ENCODE data around the gene NEK8.
A peak's percentile ranks its signal among the peaks of the same experiment; 100 is the strongest.
"Not testable (repeated sequence)": the region's sequence is repeated elsewhere in the genome, so short reads cannot be mapped to it uniquely, and the experiment has no call there.

Gene NEK8

DNA sequence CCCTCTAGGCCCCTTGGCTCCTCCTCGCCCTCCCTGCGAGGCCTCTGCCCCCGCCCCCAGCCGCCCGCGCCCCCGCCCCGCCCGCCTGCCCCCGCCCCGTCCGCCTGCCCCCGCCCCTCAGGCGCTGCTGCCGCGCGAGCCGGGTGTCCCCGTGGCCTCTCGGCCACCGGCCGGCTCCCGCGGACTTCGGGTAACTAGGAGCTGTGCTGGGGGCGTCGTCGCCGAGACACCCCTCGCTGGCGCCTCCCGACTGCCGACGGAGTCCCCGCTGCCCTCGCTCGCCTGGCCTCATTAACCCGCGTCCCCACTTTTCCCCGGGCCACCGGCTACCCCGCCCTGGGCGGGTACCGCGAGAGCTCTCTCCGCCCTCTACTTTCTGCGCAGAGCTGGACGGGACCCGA, 2.4 kb upstream of the NEK8 start, which contains the start of gene TLCD1:
TLCD1 (minus strand) TSS at position 8 of the 401 bp plus-strand sequence. CDS start 136 bp downstream, outside the sequence.
- DNase-seq (ENCODE audit: low read depth): no peak
- TF ChIP-seq, protein P1, sequence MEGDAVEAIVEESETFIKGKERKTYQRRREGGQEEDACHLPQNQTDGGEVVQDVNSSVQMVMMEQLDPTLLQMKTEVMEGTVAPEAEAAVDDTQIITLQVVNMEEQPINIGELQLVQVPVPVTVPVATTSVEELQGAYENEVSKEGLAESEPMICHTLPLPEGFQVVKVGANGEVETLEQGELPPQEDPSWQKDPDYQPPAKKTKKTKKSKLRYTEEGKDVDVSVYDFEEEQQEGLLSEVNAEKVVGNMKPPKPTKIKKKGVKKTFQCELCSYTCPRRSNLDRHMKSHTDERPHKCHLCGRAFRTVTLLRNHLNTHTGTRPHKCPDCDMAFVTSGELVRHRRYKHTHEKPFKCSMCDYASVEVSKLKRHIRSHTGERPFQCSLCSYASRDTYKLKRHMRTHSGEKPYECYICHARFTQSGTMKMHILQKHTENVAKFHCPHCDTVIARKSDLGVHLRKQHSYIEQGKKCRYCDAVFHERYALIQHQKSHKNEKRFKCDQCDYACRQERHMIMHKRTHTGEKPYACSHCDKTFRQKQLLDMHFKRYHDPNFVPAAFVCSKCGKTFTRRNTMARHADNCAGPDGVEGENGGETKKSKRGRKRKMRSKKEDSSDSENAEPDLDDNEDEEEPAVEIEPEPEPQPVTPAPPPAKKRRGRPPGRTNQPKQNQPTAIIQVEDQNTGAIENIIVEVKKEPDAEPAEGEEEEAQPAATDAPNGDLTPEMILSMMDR (IDR thresholded peaks at IDR 0.05; ENCODE audit: low read depth, low read length, missing control alignments): no peak
- peak within 1 kb of the TSS; percentile 84 for H3K4me3 ChIP-seq (ENCODE audit: low read depth, low read length)

DNA sequence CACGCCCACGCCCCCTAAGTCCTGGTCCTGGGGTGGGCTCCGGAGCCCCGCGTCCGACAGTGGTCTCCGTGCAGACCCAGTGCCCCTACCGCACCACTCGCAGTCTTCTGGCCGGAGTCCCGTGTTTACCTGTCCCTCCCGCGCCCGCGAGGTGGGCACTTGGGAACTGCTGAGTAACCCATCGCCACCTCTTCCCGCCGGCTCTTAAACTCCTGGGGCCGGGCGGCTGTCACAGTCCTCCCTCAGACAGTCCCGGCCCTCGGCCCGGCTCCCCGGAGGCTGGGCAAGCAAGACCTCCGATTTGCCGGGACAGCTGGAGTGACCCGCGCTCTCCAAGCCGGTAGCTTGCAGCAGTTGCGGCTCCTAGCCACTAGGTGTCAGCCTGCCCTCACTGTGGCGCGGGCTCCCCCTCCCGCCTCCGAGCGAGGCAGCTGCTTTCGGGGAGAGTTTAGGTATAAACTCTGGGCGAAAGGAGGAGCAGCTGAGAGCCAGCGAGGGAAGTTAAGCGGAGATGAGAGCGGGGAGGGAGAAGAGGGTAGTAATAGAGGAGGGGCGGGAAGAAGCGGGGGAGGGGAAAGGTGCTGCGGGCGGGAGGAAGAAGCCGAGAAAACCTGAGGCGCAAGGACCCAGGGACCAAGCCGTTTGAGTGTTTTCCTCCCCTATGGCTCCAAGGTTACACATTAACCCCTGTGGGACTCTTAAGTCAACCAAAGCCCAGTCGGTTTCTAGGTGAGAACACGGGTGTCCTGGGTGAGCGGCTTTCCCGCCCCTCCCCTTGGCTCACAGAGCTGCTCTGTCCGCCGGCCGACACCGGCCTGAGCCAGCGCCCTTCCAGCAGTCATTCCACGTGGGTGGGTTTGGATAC, 1.7 kb upstream of the NEK8 start:
- TF ChIP-seq, protein P1 (IDR thresholded peaks at IDR 0.05; ENCODE audit: low read depth, low read length, missing control alignments): peak; percentile 99
- peak; percentile 81 for DNase-seq (ENCODE audit: low read depth)
- H3K4me3 ChIP-seq (ENCODE audit: low read depth, low read length): peak overlapping the region; percentile 84

DNA sequence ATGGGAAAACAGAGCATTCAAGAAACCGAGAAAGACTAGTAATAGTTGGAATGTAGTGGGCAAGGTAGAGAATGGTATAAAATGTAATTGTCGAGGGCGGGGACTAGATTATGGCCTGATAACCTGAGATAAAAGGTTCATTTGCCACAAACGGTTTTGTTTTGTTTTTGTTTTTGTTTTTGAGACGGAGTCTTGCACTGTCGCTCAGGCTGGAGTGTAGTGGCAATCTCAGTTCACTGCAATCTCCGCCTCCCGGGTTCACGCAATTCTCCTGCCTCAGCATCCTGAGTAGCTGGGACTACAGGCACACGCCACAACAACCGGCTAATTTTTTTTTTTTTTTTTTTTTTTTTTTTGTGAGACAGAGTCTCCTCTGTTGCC, 1.4 kb downstream of the NEK8 start:
- H3K4me3 ChIP-seq (ENCODE audit: low read depth, low read length): no peak overlapping the region
- TF ChIP-seq, protein P1 (IDR thresholded peaks at IDR 0.05; ENCODE audit: low read depth, low read length, missing control alignments): no peak
- DNase-seq (ENCODE audit: low read depth): no peak

DNA sequence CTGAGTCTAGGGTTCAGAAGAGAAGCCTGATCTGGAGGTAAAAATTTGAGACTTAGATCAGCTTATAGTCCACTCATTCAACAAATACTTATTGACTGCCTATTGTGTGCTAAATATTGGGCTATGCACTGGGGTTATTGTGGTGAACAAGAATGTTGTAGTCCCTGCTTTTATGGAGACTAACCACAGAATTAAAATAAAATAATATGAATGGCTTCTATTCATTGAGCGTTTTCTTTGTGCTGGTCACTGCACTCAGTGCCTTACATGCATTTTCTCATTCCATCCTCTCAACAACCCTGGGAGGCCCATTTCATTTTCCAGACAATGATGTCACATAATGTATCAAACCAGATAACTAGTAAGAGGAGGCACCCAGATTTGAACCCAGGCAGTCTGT, 4.8 kb downstream of the NEK8 start:
- H3K4me3 ChIP-seq (ENCODE audit: low read depth, low read length): no peak overlapping the region
- no peak for DNase-seq (ENCODE audit: low read depth)
- TF ChIP-seq, protein P1 (IDR thresholded peaks at IDR 0.05; ENCODE audit: low read depth, low read length, missing control alignments): no peak

DNA sequence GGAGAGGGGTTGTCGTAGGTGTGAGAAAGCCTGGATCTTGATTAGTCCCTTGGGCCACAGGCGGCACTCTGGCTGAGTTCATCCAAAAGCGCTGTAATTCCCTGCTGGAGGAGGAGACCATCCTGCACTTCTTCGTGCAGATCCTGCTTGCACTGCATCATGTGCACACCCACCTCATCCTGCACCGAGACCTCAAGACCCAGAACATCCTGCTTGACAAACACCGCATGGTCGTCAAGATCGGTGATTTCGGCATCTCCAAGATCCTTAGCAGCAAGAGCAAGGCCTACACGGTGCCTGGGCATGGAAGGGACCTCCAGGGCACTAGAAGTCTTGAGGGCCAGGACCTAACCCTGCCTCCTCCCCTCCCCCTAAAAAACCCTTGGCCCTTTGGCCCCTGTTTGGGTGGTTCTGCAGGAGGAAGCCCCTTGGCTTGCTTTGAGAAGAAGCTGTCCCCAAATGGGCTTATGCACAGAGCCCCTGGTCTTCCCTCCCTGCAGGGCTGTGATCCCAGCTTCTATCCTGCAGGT, 6.2 kb downstream of the NEK8 start:
- TF ChIP-seq, protein P1 (IDR thresholded peaks at IDR 0.05; ENCODE audit: low read depth, low read length, missing control alignments): no peak
- no peak for DNase-seq (ENCODE audit: low read depth)
- no peak overlapping the region for H3K4me3 ChIP-seq (ENCODE audit: low read depth, low read length)

DNA sequence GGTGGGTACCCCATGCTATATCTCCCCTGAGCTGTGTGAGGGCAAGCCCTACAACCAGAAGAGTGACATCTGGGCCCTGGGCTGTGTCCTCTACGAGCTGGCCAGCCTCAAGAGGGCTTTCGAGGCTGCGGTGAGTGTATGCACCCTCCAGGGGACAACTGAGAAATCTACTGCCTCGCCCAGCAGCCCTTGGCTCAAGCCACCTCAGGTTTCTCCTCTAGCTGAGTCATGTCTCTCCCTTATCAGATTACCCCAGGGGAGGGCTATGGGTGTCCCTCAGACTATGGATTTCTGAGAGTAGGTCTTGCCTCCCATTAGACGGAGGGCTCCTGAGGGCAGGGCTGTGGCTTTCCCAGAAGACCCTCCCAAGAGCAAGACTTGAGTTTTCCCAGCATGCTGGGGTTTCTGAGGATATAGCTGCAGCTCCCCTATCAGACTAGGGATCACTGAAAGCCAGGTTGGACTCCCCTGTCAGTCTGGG, 6.7 kb downstream of the NEK8 start:
- no peak overlapping the region for H3K4me3 ChIP-seq (ENCODE audit: low read depth, low read length)
- TF ChIP-seq, protein P1 (IDR thresholded peaks at IDR 0.05; ENCODE audit: low read depth, low read length, missing control alignments): no peak
- DNase-seq (ENCODE audit: low read depth): no peak

DNA sequence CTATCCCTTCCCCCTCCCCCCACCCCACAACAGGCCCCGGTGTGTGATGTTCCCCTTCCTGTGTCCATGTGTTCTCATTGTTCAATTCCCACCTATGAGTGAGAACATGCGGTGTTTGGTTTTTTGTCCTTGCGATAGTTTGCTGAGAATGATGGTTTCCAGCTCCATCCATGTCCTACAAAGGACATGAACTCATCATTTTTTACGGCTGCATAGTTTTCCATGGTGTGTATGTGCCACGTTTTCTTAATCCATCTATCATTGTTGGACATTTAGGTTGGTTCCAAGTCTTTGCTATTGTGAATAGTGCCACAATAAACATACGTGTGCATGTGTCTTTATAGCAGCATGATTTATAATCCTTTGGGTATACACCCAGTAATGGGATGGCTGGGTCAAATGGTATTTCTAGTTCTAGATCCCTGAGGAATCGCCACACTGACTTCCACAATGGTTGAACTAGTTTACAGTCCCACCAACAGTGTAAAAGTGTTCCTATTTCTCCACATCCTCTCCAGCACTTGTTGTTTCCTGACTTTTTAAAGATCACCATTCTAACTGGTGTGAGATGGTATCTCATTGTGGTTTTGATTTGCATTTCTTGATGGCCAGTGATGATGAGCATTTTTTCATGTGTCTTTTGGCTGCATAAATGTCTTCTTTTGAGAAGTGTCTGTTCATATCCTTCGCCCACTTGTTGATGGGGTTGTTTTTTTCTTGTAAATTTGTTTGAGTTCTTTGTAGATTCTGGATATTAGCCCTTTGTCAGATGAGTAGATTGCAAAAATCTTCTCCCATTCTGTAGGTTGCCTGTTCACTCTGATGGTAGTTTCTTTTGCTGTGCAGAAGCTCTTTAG, 7.6 kb downstream of the NEK8 start:
- DNase-seq (ENCODE audit: low read depth): not testable (repeated sequence)

More for the DNA sequence above, 7.6 kb downstream of the NEK8 start:
- not testable (repeated sequence) for H3K4me3 ChIP-seq (ENCODE audit: low read depth, low read length)
